T-cell (primary cell): ENCODE data around the gene NDUFB2. TPM values are rescaled to one million over a fixed set of nuclear protein-coding genes. Genes with fewer than 3 reads are reported as not detected.

Source experiments
- ATAC-seq, 4 experiments: fragments of 200-7000 bp in 3 of 4; fragments of 150-1000 bp in 1 of 4; cut with Tn5 transposase; replicated peaks in 1 of 4; 1 replicate in 3 of 4; 2 replicates in 1 of 4; pipeline ENCODE4 v1.10.0; 2021; ENCODE audit warnings: moderate library complexity in 3 of 4, mild to moderate bottlenecking in 2 of 4, moderate number of reproducible peaks in 1 of 4
- CTCF ChIA-PET, 2 donors: fragments of 300-600 bp; sonication (Branson Sonifier 250); formaldehyde crosslinking; loops; one replicate each; lab custom pipeline; 2022; ENCODE audit warnings: antibody characterized with exemption in 2 of 2; lab: Charles Lee
- POLR2A ChIA-PET, 2 donors: fragments of 300-600 bp; sonication (Branson Sonifier 250); formaldehyde crosslinking; loops; one replicate each; lab custom pipeline; 2022; ENCODE audit warnings: antibody characterized with exemption in 2 of 2; lab: Charles Lee
- DNase-seq, 35 experiments: peaks; one replicate each; pipeline versions ENCODE4 v3.0.0 to v3.0.0-alpha.2; 2013 to 2023
- H3K27ac ChIP-seq: one replicate; pipeline ENCODE4 v1.5.1; 2013; ENCODE audit warnings: low read length
- H3K27me3 ChIP-seq, 2 experiments: replicated peaks in 1 of 2; 1 replicate in 1 of 2; 2 replicates in 1 of 2; pipeline versions ENCODE4 v1.6.1 to v1.7.0; 2013; ENCODE audit warnings: low read length in 1 of 2, mixed read lengths in 1 of 2; ENCODE audit not compliant: control insufficient read depth in 2 of 2, insufficient read depth in 2 of 2; ENCODE audit errors: extremely low read depth in 1 of 2
- H3K36me3 ChIP-seq, 2 donors: 1 replicate in 1 of 2; 2 replicates in 1 of 2; pipeline versions ENCODE4 v1.6.1 to v1.7.0; 2013; ENCODE audit warnings: low read length in 1 of 2; ENCODE audit not compliant: control insufficient read depth in 2 of 2, insufficient read depth in 1 of 2; ENCODE audit errors: extremely low read depth in 1 of 2
- H3K4me1 ChIP-seq, 2 experiments: 1 replicate in 1 of 2; 2 replicates in 1 of 2; pipeline versions ENCODE4 v1.6.1 to v1.7.0; 2013; ENCODE audit warnings: low read length in 2 of 2, mixed read lengths in 1 of 2; ENCODE audit not compliant: insufficient read depth in 2 of 2, control insufficient read depth in 1 of 2; ENCODE audit errors: extremely low read depth in 1 of 2
- H3K4me3 ChIP-seq, 2 donors: 1 replicate in 1 of 2; 2 replicates in 1 of 2; pipeline versions ENCODE4 v1.5.1 to v1.7.0; 2013; ENCODE audit warnings: mild to moderate bottlenecking in 2 of 2, low read length in 1 of 2, moderate library complexity in 1 of 2; ENCODE audit not compliant: control insufficient read depth in 1 of 2; ENCODE audit errors: extremely low read depth in 1 of 2
- H3K9me3 ChIP-seq: 2 replicates; pipeline ENCODE4 v1.7.0; 2013
- H3K27ac Mint-ChIP-seq, 2 donors: one replicate each; pipeline ENCODE4 v1.8.0; 2020 to 2021; ENCODE audit warnings: mild to moderate bottlenecking in 2 of 2, mixed read lengths in 2 of 2
- H3K27me3 Mint-ChIP-seq, 2 donors: one replicate each; pipeline ENCODE4 v1.8.0; 2021 to 2022; ENCODE audit warnings: mixed read lengths in 2 of 2
- H3K36me3 Mint-ChIP-seq: one replicate; pipeline ENCODE4 v1.8.0; 2021; ENCODE audit warnings: mixed read lengths
- H3K4me1 Mint-ChIP-seq, 3 donors: one replicate each; pipeline ENCODE4 v1.8.0; 2020 to 2022; ENCODE audit warnings: mixed read lengths in 3 of 3, mild to moderate bottlenecking in 1 of 3
- H3K4me3 Mint-ChIP-seq, 3 donors: one replicate each; pipeline ENCODE4 v1.8.0; 2020 to 2022; ENCODE audit warnings: mild to moderate bottlenecking in 3 of 3, mixed read lengths in 3 of 3, moderate library complexity in 3 of 3
- H3K9me3 Mint-ChIP-seq, 3 donors: one replicate each; pipeline ENCODE4 v1.8.0; 2020 to 2022; ENCODE audit warnings: mixed read lengths in 3 of 3
- WGBS: methylation state at CpG from one replicate; pipeline ENCODE4 v1.1.5; 2013; ENCODE audit warnings: missing lambda C conversion rate; ENCODE audit not compliant: insufficient coverage; 5-methylcytosine and 5-hydroxymethylcytosine counted together
- total RNA-seq, 35 experiments: library from RNA in 6 of 35; stranded (reverse) in 6 of 35; fragments of 120-200 nt in 1 of 35; gene quantifications; one replicate each; pipeline versions ENCODE4 v1.2.1 to v1.2.4 and lab custom pipeline; 2013 to 2026

The NDUFB2 gene
- total RNA-seq, 5 donors from 2014 or later (not counting 1 experiment from before 2014, with no cell fraction given) = 97.2 to 110 (median 103) TPM

DNA sequence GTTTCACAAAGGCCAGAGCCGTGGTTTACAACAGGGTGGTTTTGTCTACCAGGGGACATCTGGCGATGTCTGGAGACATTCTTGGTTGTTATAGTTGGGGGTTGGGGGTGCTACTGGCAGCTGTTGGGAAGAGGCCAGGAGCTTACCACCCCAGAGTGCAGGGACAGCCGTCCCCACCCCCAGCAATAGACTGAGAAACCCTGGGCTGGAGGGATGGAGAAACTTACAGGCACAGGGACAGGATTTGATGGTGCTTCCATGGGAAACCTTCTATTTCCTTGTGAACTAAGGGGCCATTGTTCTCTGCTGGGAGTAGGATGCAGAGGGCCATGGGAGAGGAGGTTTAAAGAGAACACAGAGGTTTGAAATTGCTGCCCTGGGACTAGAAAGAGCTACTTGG is 12.9 kb upstream of the NDUFB2 start:
- Mint-ChIP-seq H3K9me3 (no peaks in the 10 kb centered on the region), H3K27me3 (no peaks in the 10 kb centered on the region), H3K4me3 (no peak overlapping the region), H3K36me3 (peaks cover 52% of the 10 kb centered on the region), H3K4me1 (no peaks in the 10 kb centered on the region), H3K27ac (no peak overlapping the region)
- Histone ChIP-seq H3K27ac (no peak overlapping the region), H3K9me3 (no peaks in the 10 kb centered on the region), H3K4me3 (no peak overlapping the region), H3K27me3 (no peaks in the 10 kb centered on the region), H3K36me3 (peaks cover 29 to 36% of the 10 kb centered on the region in 2 donors), H3K4me1 (no peaks in the 10 kb centered on the region)
- WGBS = 91% methylated on average over 2 of the region's 3 CpGs
- no peak for ATAC-seq
- ChIA-PET CTCF (no interaction called here), POLR2A (no interaction called here)
- peak in 1 of 35 experiments; percentile 1 for DNase-seq

DNA sequence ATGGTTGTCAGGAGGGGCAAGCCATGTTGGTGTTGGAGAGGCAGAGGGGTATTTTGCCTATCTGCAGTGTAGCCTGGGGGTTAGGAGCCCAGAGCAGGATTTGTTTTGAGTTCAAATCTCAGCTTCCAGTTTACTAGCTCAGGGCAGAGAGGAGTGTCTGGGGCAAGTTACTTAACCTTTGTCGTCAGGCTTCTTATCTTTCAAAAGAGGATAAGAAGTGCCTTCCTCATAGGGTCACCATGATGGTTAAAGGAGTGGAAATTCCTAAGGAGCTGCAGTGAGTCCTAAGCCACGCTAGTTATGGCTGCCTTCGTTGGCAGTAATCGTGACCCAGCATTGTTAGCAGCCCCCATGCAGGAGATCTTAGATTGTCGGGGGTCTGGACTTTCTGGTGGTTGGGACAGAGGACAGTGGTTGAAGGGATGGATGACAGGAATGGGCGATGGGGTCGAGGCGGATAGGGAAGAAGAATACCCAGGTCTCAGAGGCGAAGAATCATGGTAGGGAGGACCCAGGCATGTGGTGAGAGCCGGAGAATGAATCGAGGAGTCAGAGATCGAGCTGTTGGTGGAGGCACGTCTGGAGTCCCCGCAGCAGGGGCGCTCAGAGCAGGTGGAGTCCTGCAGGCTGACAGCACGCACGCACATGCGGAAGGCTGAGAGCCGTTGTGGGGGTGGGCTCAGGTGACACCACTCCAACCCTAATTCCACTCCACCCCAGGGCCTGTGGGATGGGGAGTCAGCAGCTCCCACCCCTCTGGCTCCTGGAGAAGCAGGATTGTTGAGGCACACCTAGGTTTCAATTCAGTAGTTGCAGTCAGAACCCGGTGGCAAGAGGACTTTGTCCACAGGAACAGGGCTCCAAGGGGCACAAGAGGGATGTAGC is 12.2 kb upstream of the NDUFB2 start:
- Mint-ChIP-seq H3K36me3 (peaks cover 48% of the 10 kb centered on the region), H3K4me3 (no peak overlapping the region), H3K9me3 (no peaks in the 10 kb centered on the region), H3K27me3 (no peaks in the 10 kb centered on the region), H3K27ac (peak overlapping the region in 1 of 2 donors; percentile 53), H3K4me1 (no peaks in the 10 kb centered on the region)
- H3K27ac ChIP-seq = no peak overlapping the region
- no peak overlapping the region for H3K4me3 ChIP-seq
- ATAC-seq = no peak
- H3K36me3 ChIP-seq = peaks cover 32% of the 10 kb centered on the region in 2 donors
- no peaks in the 10 kb centered on the region for H3K27me3 ChIP-seq
- DNase-seq = peak in 1 of 35 experiments; percentile 7
- H3K9me3 ChIP-seq = no peaks in the 10 kb centered on the region
- ChIA-PET CTCF (no interaction called here), POLR2A (no interaction called here)
- WGBS = 98% methylated on average over 20 of the region's 20 CpGs
- no peaks in the 10 kb centered on the region for H3K4me1 ChIP-seq

DNA sequence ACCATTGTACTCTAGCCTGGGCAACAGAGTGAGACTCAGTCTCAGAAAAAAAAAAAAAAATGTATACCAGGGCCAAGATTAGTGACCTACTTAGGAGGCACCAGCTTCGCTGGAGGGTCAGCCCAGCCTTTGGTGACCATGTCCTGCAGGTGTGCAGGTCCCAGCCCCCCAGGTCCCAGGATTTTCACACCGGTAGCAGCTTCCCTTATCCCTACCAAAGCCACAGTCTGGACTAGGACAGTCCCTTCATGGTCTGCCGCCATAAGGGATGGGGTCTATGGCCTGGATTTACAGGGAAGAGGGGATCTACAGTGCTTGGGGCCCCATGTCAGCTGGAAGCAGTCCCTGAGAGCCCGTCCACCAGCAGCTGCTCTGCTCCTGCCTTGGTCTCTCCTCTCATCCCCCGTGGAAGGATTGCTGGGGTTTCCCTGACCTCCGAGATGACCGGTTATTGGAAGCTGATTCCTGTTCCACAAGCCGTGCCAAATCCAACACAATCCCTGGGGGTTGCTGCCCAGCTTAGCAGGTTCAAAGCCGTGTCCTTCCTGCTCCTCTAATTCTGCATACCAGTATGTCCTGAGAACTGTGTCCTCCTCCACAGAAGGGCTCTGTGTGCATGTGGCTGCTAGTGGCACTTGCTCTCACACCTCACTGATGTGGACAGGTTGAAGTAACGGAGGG is 11.0 kb upstream of the NDUFB2 start:
- WGBS = 100% methylated on average over 6 of the region's 10 CpGs
- ATAC-seq (no peak), DNase-seq (peak in 1 of 35 experiments; percentile 3)
- Mint-ChIP-seq H3K9me3 (no peaks in the 10 kb centered on the region), H3K4me1 (no peaks in the 10 kb centered on the region), H3K27me3 (no peaks in the 10 kb centered on the region), H3K36me3 (peaks cover 41% of the 10 kb centered on the region), H3K27ac (no peak overlapping the region), H3K4me3 (no peak overlapping the region)
- no peaks in the 10 kb centered on the region for H3K4me1 ChIP-seq
- ChIA-PET CTCF (interaction anchor here in 1 of 2 donors (0.5 kb wide), 1 partner anchor 1256 kb away, joined by 5 read pairs; no protein-coding TSS in a partner anchor), POLR2A (interaction anchor here in 1 of 2 donors (0.5 to 0.6 kb wide), 3 partner anchors 11 to 354 kb away, joined by 4 to 9 read pairs (median 4); no protein-coding TSS in a partner anchor)
- H3K27me3 ChIP-seq = no peaks in the 10 kb centered on the region
- no peak overlapping the region for H3K27ac ChIP-seq
- H3K9me3 ChIP-seq = no peaks in the 10 kb centered on the region
- peaks cover 33% of the 10 kb centered on the region in 2 donors for H3K36me3 ChIP-seq
- H3K4me3 ChIP-seq = no peak overlapping the region

DNA sequence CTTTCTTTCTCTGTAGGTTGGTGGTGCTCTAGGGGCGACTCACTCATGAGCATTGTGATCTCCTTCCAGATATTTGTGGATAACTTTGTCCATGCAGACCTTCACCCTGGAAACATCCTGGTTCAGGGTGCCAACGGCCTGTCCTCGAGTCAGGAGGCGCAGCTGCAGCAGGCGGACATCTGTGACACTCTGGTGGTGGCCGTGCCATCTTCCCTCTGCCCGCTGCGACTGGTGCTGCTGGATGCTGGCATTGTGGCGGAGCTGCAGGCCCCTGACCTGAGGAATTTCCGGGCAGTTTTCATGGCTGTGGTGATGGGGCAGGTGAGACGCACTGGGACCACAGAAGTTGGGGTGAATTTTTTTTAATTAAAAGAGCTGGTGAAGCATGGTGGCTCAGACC is 9.6 kb upstream of the NDUFB2 start:
- H3K4me1 Mint-ChIP-seq = no peaks in the 10 kb centered on the region

DNA sequence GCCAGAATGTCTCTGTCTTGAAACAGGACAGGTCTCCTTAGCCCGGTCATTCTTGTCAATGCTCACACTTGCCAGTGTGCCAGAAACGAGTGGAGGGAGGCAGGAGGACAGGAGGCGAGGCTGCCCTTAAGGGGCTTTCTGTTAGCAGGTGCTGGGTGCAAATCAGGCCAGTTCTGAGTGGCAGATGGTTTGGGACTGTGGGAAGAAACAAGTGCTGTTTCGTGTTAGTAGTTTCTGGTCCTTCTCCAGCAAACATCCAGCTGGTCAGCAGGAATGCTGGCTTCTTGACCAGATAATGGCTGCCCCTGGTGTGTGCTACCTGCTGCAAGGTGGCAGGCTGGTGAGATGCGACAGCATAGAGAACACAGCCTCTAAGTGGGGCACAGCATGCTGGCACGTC is 8.2 kb upstream of the NDUFB2 start:
- H3K4me3 ChIP-seq = no peak overlapping the region
- H3K4me1 ChIP-seq = no peaks in the 10 kb centered on the region
- Mint-ChIP-seq H3K4me3 (no peak overlapping the region), H3K27ac (no peak overlapping the region), H3K27me3 (no peaks in the 10 kb centered on the region), H3K9me3 (no peaks in the 10 kb centered on the region), H3K4me1 (no peaks in the 10 kb centered on the region), H3K36me3 (peaks cover 39% of the 10 kb centered on the region)
- ATAC-seq (no peak), DNase-seq (no peak)
- H3K27ac ChIP-seq = no peak overlapping the region
- WGBS = 98% methylated on average over 6 of the region's 6 CpGs
- CTCF ChIA-PET = no interaction called here
- no peaks in the 10 kb centered on the region for H3K27me3 ChIP-seq
- H3K9me3 ChIP-seq = no peaks in the 10 kb centered on the region
- POLR2A ChIA-PET = no interaction called here
- peaks cover 20 to 23% of the 10 kb centered on the region in 2 donors for H3K36me3 ChIP-seq

More for the DNA sequence above, 9.6 kb upstream of the NDUFB2 start:
- CTCF ChIA-PET = interaction anchor here in 1 of 2 donors (1.0 kb wide), 1 partner anchor 210 kb away, joined by 3 read pairs; no protein-coding TSS in a partner anchor
- POLR2A ChIA-PET = no interaction called here
- no peaks in the 10 kb centered on the region for H3K9me3 ChIP-seq
- H3K27ac ChIP-seq = no peak overlapping the region
- Mint-ChIP-seq H3K27ac (no peak overlapping the region), H3K9me3 (no peaks in the 10 kb centered on the region), H3K4me3 (no peak overlapping the region), H3K27me3 (no peaks in the 10 kb centered on the region), H3K36me3 (peaks cover 39% of the 10 kb centered on the region)
- no peak overlapping the region for H3K4me3 ChIP-seq
- peaks cover 23 to 26% of the 10 kb centered on the region in 2 donors for H3K36me3 ChIP-seq
- no peak for ATAC-seq
- no peaks in the 10 kb centered on the region for H3K27me3 ChIP-seq
- no peak for DNase-seq
- no peaks in the 10 kb centered on the region for H3K4me1 ChIP-seq
- 98% methylated on average over 9 of the region's 11 CpGs for WGBS
